HEK293 (cell line): ENCODE data around the gene LRP1.

Experiments
- CTCF ChIA-PET: fragments of 350-600 bp; formaldehyde crosslinking; extraction: SDS; loops from one replicate; lab custom pipeline; 2021; ENCODE audit warnings: antibody characterized with exemption; lab: Yijun Ruan, JAX
- POLR2A ChIA-PET: fragments of 300-600 bp; formaldehyde crosslinking; extraction: SDS; loops from one replicate; lab custom pipeline; 2020; ENCODE audit warnings: antibody characterized with exemption, inconsistent platforms; lab: Yijun Ruan, JAX
- H3K27ac ChIP-seq: fragments of 200-500 bp; sonication (Bioruptor generic); 2 replicates; pipeline ENCODE4 v1.5.1; 2014; ENCODE audit warnings: low read depth, low read length, control low read depth, inconsistent platforms; ENCODE audit errors: extremely low read depth
- H3K36me3 ChIP-seq, 2 experiments: fragments of 200-500 bp in 1 of 2; sonication (Bioruptor generic) in 1 of 2; 1 replicate in 1 of 2; 2 replicates in 1 of 2; pipeline ENCODE4 v1.5.1; 2014 to 2017; ENCODE audit warnings: inconsistent platforms in 2 of 2, low read length in 2 of 2; ENCODE audit not compliant: control insufficient read depth in 2 of 2, insufficient read depth in 1 of 2
- H3K4me1 ChIP-seq: fragments of 200-500 bp; sonication (Bioruptor generic); 2 replicates; pipeline ENCODE4 v1.5.1; 2014; ENCODE audit warnings: mild to moderate bottlenecking, low read length, inconsistent platforms; ENCODE audit not compliant: control insufficient read depth, insufficient read depth
- H3K4me3 ChIP-seq: 2 replicates; pipeline ENCODE4 v1.5.1; 2011; ENCODE audit warnings: low read depth, mild to moderate bottlenecking, control low read depth, low read length, moderate library complexity
- H3K9me3 ChIP-seq: fragments of 200-500 bp; sonication (Bioruptor generic); 2 replicates; pipeline ENCODE4 v1.5.1; 2014; ENCODE audit warnings: low read depth, low read length, inconsistent platforms; ENCODE audit not compliant: control insufficient read depth, insufficient read depth
- KLF8 ChIP-seq: fragments of 450-650 bp; formaldehyde crosslinking; IDR thresholded peaks from 2 replicates; pipeline ENCODE4 v1.5.1; 2016; ENCODE audit warnings: missing biosample characterization, missing genetic modification characterization
- OVOL3 ChIP-seq: fragments of 450-650 bp; formaldehyde crosslinking; IDR thresholded peaks from 2 replicates; pipeline ENCODE4 v1.5.1; 2016; ENCODE audit warnings: missing biosample characterization, missing genetic modification characterization
- RBAK ChIP-seq: fragments of 450-650 bp; formaldehyde crosslinking; IDR thresholded peaks from 2 replicates; pipeline ENCODE4 v1.5.1; 2016; ENCODE audit warnings: missing biosample characterization, missing genetic modification characterization
- REPIN1 ChIP-seq: fragments of 450-650 bp; formaldehyde crosslinking; IDR thresholded peaks from 2 replicates; pipeline ENCODE4 v1.5.1; 2017; ENCODE audit warnings: missing biosample characterization, missing genetic modification characterization, low read depth
- REST ChIP-seq: fragments of 450-650 bp; formaldehyde crosslinking; IDR thresholded peaks from 2 replicates; pipeline ENCODE4 v1.5.1; 2016; ENCODE audit warnings: missing biosample characterization, missing genetic modification characterization
- SP2 ChIP-seq: fragments of 450-650 bp; formaldehyde crosslinking; IDR thresholded peaks from 2 replicates; pipeline ENCODE4 v1.5.1; 2016; ENCODE audit warnings: missing biosample characterization, missing genetic modification characterization
- TRIM28 ChIP-seq: IDR thresholded peaks from 2 replicates; pipeline ENCODE4 v1.6.1; 2011; ENCODE audit warnings: low read length, control low read depth, borderline replicate concordance
- ZBTB21 ChIP-seq: fragments of 450-650 bp; formaldehyde crosslinking; IDR thresholded peaks from 2 replicates; pipeline ENCODE4 v1.5.1; 2017; ENCODE audit warnings: missing biosample characterization, missing genetic modification characterization
- ZBTB8A ChIP-seq: fragments of 450-650 bp; formaldehyde crosslinking; IDR thresholded peaks from 2 replicates; pipeline ENCODE4 v1.5.1; 2016; ENCODE audit warnings: missing biosample characterization, missing genetic modification characterization
- ZFHX2 ChIP-seq: fragments of 450-650 bp; formaldehyde crosslinking; conservative IDR thresholded peaks from 2 replicates; pipeline ENCODE4 v1.5.1; 2016; ENCODE audit warnings: missing biosample characterization, missing genetic modification characterization
- ZFP69B ChIP-seq: fragments of 450-650 bp; formaldehyde crosslinking; IDR thresholded peaks from 2 replicates; pipeline ENCODE4 v1.5.1; 2016; ENCODE audit warnings: missing biosample characterization, missing genetic modification characterization
- ZIC2 ChIP-seq: fragments of 450-650 bp; formaldehyde crosslinking; IDR thresholded peaks from 2 replicates; pipeline ENCODE4 v1.5.1; 2016; ENCODE audit warnings: missing biosample characterization, missing genetic modification characterization
- ZNF121 ChIP-seq: fragments of 450-650 bp; formaldehyde crosslinking; IDR thresholded peaks from 2 replicates; pipeline ENCODE4 v1.5.1; 2016; ENCODE audit warnings: missing biosample characterization, missing genetic modification characterization
- ZNF138 ChIP-seq: fragments of 450-650 bp; formaldehyde crosslinking; IDR thresholded peaks from 2 replicates; pipeline ENCODE4 v1.5.1; 2016; ENCODE audit warnings: missing biosample characterization, missing genetic modification characterization, borderline replicate concordance
- ZNF155 ChIP-seq: fragments of 450-650 bp; formaldehyde crosslinking; IDR thresholded peaks from 2 replicates; pipeline ENCODE4 v1.5.1; 2016; ENCODE audit warnings: missing biosample characterization, missing genetic modification characterization
- ZNF16 ChIP-seq: fragments of 450-650 bp; formaldehyde crosslinking; IDR thresholded peaks from 2 replicates; pipeline ENCODE4 v1.5.1; 2016; ENCODE audit warnings: low read depth, missing biosample characterization, missing genetic modification characterization
- ZNF311 ChIP-seq: fragments of 450-650 bp; formaldehyde crosslinking; IDR thresholded peaks from 2 replicates; pipeline ENCODE4 v1.5.1; 2017; ENCODE audit warnings: missing biosample characterization, missing genetic modification characterization, borderline replicate concordance
- ZNF335 ChIP-seq: fragments of 450-650 bp; formaldehyde crosslinking; conservative IDR thresholded peaks from 2 replicates; pipeline ENCODE4 v1.5.1; 2016; ENCODE audit warnings: missing biosample characterization, missing genetic modification characterization
- ZNF341 ChIP-seq: fragments of 450-650 bp; formaldehyde crosslinking; IDR thresholded peaks from 2 replicates; pipeline ENCODE4; 2016; ENCODE audit warnings: low read depth, missing biosample characterization, missing genetic modification characterization
- ZNF398 ChIP-seq: fragments of 450-650 bp; formaldehyde crosslinking; IDR thresholded peaks from 2 replicates; pipeline ENCODE4 v1.5.1; 2017; ENCODE audit warnings: missing biosample characterization, missing genetic modification characterization
- ZNF423 ChIP-seq: fragments of 450-650 bp; formaldehyde crosslinking; IDR thresholded peaks from 2 replicates; pipeline ENCODE4 v1.5.1; 2016; ENCODE audit warnings: missing biosample characterization, missing genetic modification characterization
- ZNF501 ChIP-seq: fragments of 450-650 bp; formaldehyde crosslinking; IDR thresholded peaks from 2 replicates; pipeline ENCODE4 v1.5.1; 2016; ENCODE audit warnings: missing biosample characterization, missing genetic modification characterization
- ZNF629 ChIP-seq: fragments of 450-650 bp; formaldehyde crosslinking; IDR thresholded peaks from 2 replicates; pipeline ENCODE4 v1.5.1; 2017; ENCODE audit warnings: missing biosample characterization, missing genetic modification characterization
- ZNF654 ChIP-seq: fragments of 450-650 bp; formaldehyde crosslinking; IDR thresholded peaks from 2 replicates; pipeline ENCODE4 v1.5.1; 2016; ENCODE audit warnings: low read depth, missing biosample characterization, missing genetic modification characterization
- ZNF660 ChIP-seq: fragments of 450-650 bp; IDR thresholded peaks from 2 replicates; pipeline ENCODE4 v1.5.1; 2018; ENCODE audit warnings: missing biosample characterization, mild to moderate bottlenecking, missing genetic modification characterization
- ZNF776 ChIP-seq: fragments of 450-650 bp; formaldehyde crosslinking; IDR thresholded peaks from 2 replicates; pipeline ENCODE4 v1.5.0; 2017; ENCODE audit warnings: missing biosample characterization, missing genetic modification characterization, borderline replicate concordance
- ZSCAN30 ChIP-seq: fragments of 450-650 bp; IDR thresholded peaks from 2 replicates; pipeline ENCODE4 v1.5.1; 2018; ENCODE audit warnings: missing biosample characterization, mild to moderate bottlenecking, missing genetic modification characterization, moderate library complexity
- ZXDB ChIP-seq: fragments of 450-650 bp; formaldehyde crosslinking; IDR thresholded peaks from 2 replicates; pipeline ENCODE4 v1.5.1; 2016; ENCODE audit warnings: missing biosample characterization, missing genetic modification characterization
- TF ChIP-seq, protein P1 (sequence below): fragments of 450-650 bp; formaldehyde crosslinking; optimal IDR thresholded peaks from 2 replicates; pipeline ENCODE3; 2016; ENCODE audit warnings: missing biosample characterization, mild to moderate bottlenecking, missing genetic modification characterization
- TF ChIP-seq, protein P2 (sequence below): fragments of 450-650 bp; formaldehyde crosslinking; IDR thresholded peaks from 2 replicates; pipeline ENCODE4 v1.5.1; 2016; ENCODE audit warnings: missing biosample characterization, missing genetic modification characterization

The LRP1 gene

GRCh38 chr12:57229634-57230380 is 101.5 kb downstream of the LRP1 start, which contains the start of gene SHMT2:
Gene SHMT2 (plus strand): TSS chr12:57229711. CDS start chr12:57229779, 68 bp downstream.
- Histone ChIP-seq H3K36me3 (peaks cover 0 to 42% of the 10 kb centered on the region in 2 experiments; a peak in 1 of 3 replicates), H3K9me3 (no peaks in the 10 kb centered on the region), H3K4me3 (peak within 1 kb of the TSS; percentile 46), H3K4me1 (peaks cover 17% of the 10 kb centered on the region), H3K27ac (peak within 1 kb of the TSS; percentile 87)
- POLR2A ChIA-PET, result interaction anchor here (0.6 to 3.5 kb wide), 12 partner anchors 8 to 593 kb away, joined by 3 to 72 read pairs (median 6); partner anchors contain the start of genes DDIT3, GLI1, INHBE and NXPH4
- CTCF ChIA-PET, result interaction anchor here (0.5 to 23.3 kb wide), 15 partner anchors 10 to 1111 kb away, joined by 3 to 628 read pairs (median 3); partner anchors contain the start of gene NXPH4
- TF ChIP-seq REST (tag by site-specific recombination), result peak; percentile 49
- no peak for TF ChIP-seq ZNF16
- 0 out of 2 replicates have a peak, but pooled peaks have one; percentile 15 for TF ChIP-seq KLF8 (tag by site-specific recombination)
- 0 out of 2 replicates have a peak, but pooled peaks have one; percentile 48 for TF ChIP-seq TRIM28
- peak; percentile 98 for TF ChIP-seq ZFHX2
- TF ChIP-seq RBAK (tag by site-specific recombination), result no peak
- TF ChIP-seq ZIC2, result peak; percentile 70
- TF ChIP-seq ZBTB8A (tag by site-specific recombination), result peak; percentile 47
- peak; percentile 55; the same call in 1 of the 2 replicates for TF ChIP-seq ZFP69B (tag by site-specific recombination)
- TF ChIP-seq, protein P1, sequence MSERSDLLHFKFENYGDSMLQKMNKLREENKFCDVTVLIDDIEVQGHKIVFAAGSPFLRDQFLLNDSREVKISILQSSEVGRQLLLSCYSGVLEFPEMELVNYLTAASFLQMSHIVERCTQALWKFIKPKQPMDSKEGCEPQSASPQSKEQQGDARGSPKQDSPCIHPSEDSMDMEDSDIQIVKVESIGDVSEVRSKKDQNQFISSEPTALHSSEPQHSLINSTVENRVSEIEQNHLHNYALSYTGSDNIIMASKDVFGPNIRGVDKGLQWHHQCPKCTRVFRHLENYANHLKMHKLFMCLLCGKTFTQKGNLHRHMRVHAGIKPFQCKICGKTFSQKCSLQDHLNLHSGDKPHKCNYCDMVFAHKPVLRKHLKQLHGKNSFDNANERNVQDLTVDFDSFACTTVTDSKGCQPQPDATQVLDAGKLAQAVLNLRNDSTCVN (tag by site-specific recombination), result peak; percentile 26
- no peak for TF ChIP-seq ZNF155
- TF ChIP-seq SP2 (tag by site-specific recombination), result peak; percentile 45; the same call in 1 of the 2 replicates
- TF ChIP-seq ZNF629 (tag by site-specific recombination), result peak; percentile 51; the same call in 1 of the 2 replicates
- no peak for TF ChIP-seq REPIN1
- peak; percentile 21; the same call in 1 of the 2 replicates for TF ChIP-seq ZSCAN30 (tag by site-specific recombination)
- no peak for TF ChIP-seq ZNF776
- TF ChIP-seq OVOL3 (tag by site-specific recombination), result no peak
- peak; percentile 33; the same call in 1 of the 2 replicates for TF ChIP-seq ZNF423 (tag by site-specific recombination)
- TF ChIP-seq ZNF335 (tag by site-specific recombination), result peak; percentile 89
- TF ChIP-seq ZNF654 (tag by site-specific recombination), result no peak
- TF ChIP-seq, protein P2, sequence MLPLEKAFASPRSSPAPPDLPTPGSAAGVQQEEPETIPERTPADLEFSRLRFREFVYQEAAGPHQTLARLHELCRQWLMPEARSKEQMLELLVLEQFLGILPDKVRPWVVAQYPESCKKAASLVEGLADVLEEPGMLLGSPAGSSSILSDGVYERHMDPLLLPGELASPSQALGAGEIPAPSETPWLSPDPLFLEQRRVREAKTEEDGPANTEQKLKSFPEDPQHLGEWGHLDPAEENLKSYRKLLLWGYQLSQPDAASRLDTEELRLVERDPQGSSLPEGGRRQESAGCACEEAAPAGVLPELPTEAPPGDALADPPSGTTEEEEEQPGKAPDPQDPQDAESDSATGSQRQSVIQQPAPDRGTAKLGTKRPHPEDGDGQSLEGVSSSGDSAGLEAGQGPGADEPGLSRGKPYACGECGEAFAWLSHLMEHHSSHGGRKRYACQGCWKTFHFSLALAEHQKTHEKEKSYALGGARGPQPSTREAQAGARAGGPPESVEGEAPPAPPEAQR (tag by site-specific recombination), result no peak
- no peak for TF ChIP-seq ZNF121 (tag by site-specific recombination)
- TF ChIP-seq ZXDB (tag by site-specific recombination), result peak; percentile 33
- 0 out of 2 replicates have a peak, but pooled peaks have one; percentile 9 for TF ChIP-seq ZBTB21 (tag by site-specific recombination)
- TF ChIP-seq ZNF660 (tag by site-specific recombination), result peak; percentile 88
- TF ChIP-seq ZNF138 (tag by site-specific recombination), result no peak
- no peak for TF ChIP-seq ZNF311 (tag by site-specific recombination)
- peak; percentile 83 for TF ChIP-seq ZNF341
- peak; percentile 95 for TF ChIP-seq ZNF398
- TF ChIP-seq ZNF501 (tag by site-specific recombination), result no peak; the same call in 1 of the 2 replicates
